ENCODE data around the gene C10orf105.

DNA sequence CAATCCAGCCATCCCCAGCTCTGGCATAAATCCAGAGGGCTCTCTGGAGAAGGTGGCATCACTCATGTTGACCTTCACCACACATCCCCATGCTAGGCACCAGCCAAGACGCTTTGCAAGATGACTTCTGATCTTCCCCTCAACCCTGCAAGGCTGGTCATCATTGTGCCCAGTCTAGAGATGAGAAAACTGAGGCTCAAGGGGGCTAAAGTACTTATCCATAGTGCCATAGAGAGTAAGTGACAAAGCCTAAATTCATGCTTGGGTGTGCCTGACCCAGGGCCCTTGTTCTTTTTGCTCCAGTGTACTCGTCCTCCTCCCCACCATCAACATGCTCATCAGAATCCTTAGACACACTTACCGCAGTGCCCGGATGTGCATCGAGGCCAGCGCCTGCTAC lies 1.7 kb upstream of the C10orf105 start:
- TF ChIP-seq ZNF610 (tag by site-specific recombination; IDR thresholded peaks at IDR 0.05; ENCODE audit: borderline replicate concordance), result no peak
- TF ChIP-seq, protein P1, sequence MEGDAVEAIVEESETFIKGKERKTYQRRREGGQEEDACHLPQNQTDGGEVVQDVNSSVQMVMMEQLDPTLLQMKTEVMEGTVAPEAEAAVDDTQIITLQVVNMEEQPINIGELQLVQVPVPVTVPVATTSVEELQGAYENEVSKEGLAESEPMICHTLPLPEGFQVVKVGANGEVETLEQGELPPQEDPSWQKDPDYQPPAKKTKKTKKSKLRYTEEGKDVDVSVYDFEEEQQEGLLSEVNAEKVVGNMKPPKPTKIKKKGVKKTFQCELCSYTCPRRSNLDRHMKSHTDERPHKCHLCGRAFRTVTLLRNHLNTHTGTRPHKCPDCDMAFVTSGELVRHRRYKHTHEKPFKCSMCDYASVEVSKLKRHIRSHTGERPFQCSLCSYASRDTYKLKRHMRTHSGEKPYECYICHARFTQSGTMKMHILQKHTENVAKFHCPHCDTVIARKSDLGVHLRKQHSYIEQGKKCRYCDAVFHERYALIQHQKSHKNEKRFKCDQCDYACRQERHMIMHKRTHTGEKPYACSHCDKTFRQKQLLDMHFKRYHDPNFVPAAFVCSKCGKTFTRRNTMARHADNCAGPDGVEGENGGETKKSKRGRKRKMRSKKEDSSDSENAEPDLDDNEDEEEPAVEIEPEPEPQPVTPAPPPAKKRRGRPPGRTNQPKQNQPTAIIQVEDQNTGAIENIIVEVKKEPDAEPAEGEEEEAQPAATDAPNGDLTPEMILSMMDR (tag by site-specific recombination; IDR thresholded peaks at IDR 0.05), result no peak
- TF ChIP-seq ZNF747 (tag by site-specific recombination; IDR thresholded peaks at IDR 0.05), result no peak
- no peak for TF ChIP-seq ZNF174 (tag by site-specific recombination; IDR thresholded peaks at IDR 0.05)
- no peak for TF ChIP-seq ZBTB48 (tag by site-specific recombination; IDR thresholded peaks at IDR 0.05)
- no peak for TF ChIP-seq ZNF292 (tag by site-specific recombination; IDR thresholded peaks at IDR 0.05; ENCODE audit: borderline replicate concordance, low read depth)
- TF ChIP-seq, protein P2, sequence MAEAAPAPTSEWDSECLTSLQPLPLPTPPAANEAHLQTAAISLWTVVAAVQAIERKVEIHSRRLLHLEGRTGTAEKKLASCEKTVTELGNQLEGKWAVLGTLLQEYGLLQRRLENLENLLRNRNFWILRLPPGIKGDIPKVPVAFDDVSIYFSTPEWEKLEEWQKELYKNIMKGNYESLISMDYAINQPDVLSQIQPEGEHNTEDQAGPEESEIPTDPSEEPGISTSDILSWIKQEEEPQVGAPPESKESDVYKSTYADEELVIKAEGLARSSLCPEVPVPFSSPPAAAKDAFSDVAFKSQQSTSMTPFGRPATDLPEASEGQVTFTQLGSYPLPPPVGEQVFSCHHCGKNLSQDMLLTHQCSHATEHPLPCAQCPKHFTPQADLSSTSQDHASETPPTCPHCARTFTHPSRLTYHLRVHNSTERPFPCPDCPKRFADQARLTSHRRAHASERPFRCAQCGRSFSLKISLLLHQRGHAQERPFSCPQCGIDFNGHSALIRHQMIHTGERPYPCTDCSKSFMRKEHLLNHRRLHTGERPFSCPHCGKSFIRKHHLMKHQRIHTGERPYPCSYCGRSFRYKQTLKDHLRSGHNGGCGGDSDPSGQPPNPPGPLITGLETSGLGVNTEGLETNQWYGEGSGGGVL (tag by site-specific recombination; IDR thresholded peaks at IDR 0.05), result no peak
- TF ChIP-seq, protein P3, sequence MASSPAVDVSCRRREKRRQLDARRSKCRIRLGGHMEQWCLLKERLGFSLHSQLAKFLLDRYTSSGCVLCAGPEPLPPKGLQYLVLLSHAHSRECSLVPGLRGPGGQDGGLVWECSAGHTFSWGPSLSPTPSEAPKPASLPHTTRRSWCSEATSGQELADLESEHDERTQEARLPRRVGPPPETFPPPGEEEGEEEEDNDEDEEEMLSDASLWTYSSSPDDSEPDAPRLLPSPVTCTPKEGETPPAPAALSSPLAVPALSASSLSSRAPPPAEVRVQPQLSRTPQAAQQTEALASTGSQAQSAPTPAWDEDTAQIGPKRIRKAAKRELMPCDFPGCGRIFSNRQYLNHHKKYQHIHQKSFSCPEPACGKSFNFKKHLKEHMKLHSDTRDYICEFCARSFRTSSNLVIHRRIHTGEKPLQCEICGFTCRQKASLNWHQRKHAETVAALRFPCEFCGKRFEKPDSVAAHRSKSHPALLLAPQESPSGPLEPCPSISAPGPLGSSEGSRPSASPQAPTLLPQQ (tag by site-specific recombination; IDR thresholded peaks at IDR 0.05), result no peak
- TF ChIP-seq SP3 (tag by site-specific recombination; IDR thresholded peaks at IDR 0.05), result no peak
- no peak for TF ChIP-seq ZNF23 (tag by site-specific recombination; IDR thresholded peaks at IDR 0.05; ENCODE audit: borderline replicate concordance)
